H1 (cell line): ENCODE measurements around the gene SMYD5. TPM values are rescaled to one million over a fixed set of nuclear protein-coding genes. Genes with fewer than 3 reads are reported as not detected.

ENCODE experiments used
- CTCF ChIA-PET: fragments of 300-600 bp; sonication (Branson Sonifier 250); formaldehyde crosslinking; loops from one replicate; lab custom pipeline; 2021; ENCODE audit not compliant: partially characterized antibody; lab: Charles Lee
- POLR2A ChIA-PET: fragments of 300-600 bp; sonication (Branson Sonifier 250); formaldehyde crosslinking; loops from one replicate; lab custom pipeline; 2021; ENCODE audit warnings: inconsistent platforms; ENCODE audit not compliant: partially characterized antibody; lab: Charles Lee
- DNase-seq, 2 experiments: peaks; one replicate each; pipeline versions ENCODE4 v3.0.0 to v3.0.0-alpha.2; 2010 to 2022; ENCODE audit warnings: low spot score in 2 of 2, low read depth in 1 of 2, mixed read lengths in 1 of 2
- FAIRE-seq: peaks from 2 replicates; lab custom pipeline; 2011; peaks lifted over from hg19 to GRCh38; lab: Jason Lieb, UNC
- H2AFZ ChIP-seq: 2 replicates; pipeline ENCODE4 v1.8.1; 2012; ENCODE audit warnings: low read length, inconsistent platforms
- H2AK5ac ChIP-seq: 2 replicates; pipeline ENCODE4 v1.6.1; 2013; ENCODE audit warnings: low read depth, low read length
- H2BK120ac ChIP-seq: replicated peaks from 2 replicates; pipeline ENCODE3; 2013; ENCODE audit warnings: low read depth, low read length, inconsistent platforms
- H2BK12ac ChIP-seq: 2 replicates; pipeline ENCODE4 v1.6.1; 2013; ENCODE audit warnings: low read depth, low read length
- H2BK15ac ChIP-seq: 2 replicates; pipeline ENCODE4 v1.6.1; 2013; ENCODE audit warnings: low read length
- H2BK20ac ChIP-seq: 2 replicates; pipeline ENCODE4 v1.6.1; 2013; ENCODE audit warnings: low read length
- H2BK5ac ChIP-seq: 2 replicates; pipeline ENCODE4 v1.6.1; 2013; ENCODE audit warnings: low read depth, low read length
- H3K14ac ChIP-seq: 2 replicates; pipeline ENCODE4 v1.6.1; 2013; ENCODE audit warnings: inconsistent platforms; ENCODE audit not compliant: insufficient read length
- H3K18ac ChIP-seq: 2 replicates; pipeline ENCODE4 v1.6.1; 2013; ENCODE audit warnings: low read length; ENCODE audit errors: extremely low read depth
- H3K23ac ChIP-seq: 2 replicates; pipeline ENCODE4 v1.6.1; 2013; ENCODE audit warnings: inconsistent platforms; ENCODE audit not compliant: insufficient read length
- H3K23me2 ChIP-seq: 2 replicates; pipeline ENCODE4 v1.6.1; 2013; ENCODE audit warnings: low read depth, low read length
- H3K27ac ChIP-seq: 2 replicates; pipeline ENCODE4 v1.6.1; 2011; ENCODE audit warnings: low read depth, low read length, inconsistent platforms
- H3K27me3 ChIP-seq, 4 experiments: replicated peaks in 1 of 4; 1 replicate in 1 of 4; 2 replicates in 3 of 4; pipeline versions ENCODE4 v1.6.1 to v1.8.1; 2011 to 2013; ENCODE audit warnings: low read length in 3 of 4, mild to moderate bottlenecking in 3 of 4, inconsistent platforms in 2 of 4, mixed read lengths in 2 of 4, moderate library complexity in 1 of 4; ENCODE audit not compliant: control insufficient read depth in 3 of 4, insufficient read depth in 3 of 4; ENCODE audit errors: extremely low read depth in 1 of 4
- H3K36me3 ChIP-seq, 4 experiments: 2 replicates each; pipeline versions ENCODE4 v1.6.1 to v1.8.1; 2011 to 2013; ENCODE audit warnings: mild to moderate bottlenecking in 4 of 4, low read length in 3 of 4, moderate library complexity in 2 of 4, control low read depth in 1 of 4, inconsistent platforms in 1 of 4; ENCODE audit not compliant: insufficient read depth in 4 of 4, control insufficient read depth in 2 of 4
- H3K4ac ChIP-seq: replicated peaks from 2 replicates; pipeline ENCODE3; 2013; ENCODE audit warnings: low read length, low read depth, mixed read lengths, inconsistent platforms; ENCODE audit not compliant: insufficient read length
- H3K4me1 ChIP-seq, 4 experiments: replicated peaks in 1 of 4; 1 replicate in 1 of 4; 2 replicates in 3 of 4; pipeline versions ENCODE4 v1.6.1 to v1.8.1; 2011 to 2013; ENCODE audit warnings: low read length in 3 of 4, inconsistent platforms in 2 of 4, mixed read lengths in 1 of 4; ENCODE audit not compliant: insufficient read depth in 4 of 4, control insufficient read depth in 3 of 4
- H3K4me2 ChIP-seq, 2 experiments: 2 replicates each; pipeline versions ENCODE4 v1.6.1 to v1.8.1; 2011 to 2013; ENCODE audit warnings: low read depth in 2 of 2, low read length in 2 of 2, control low read depth in 1 of 2, inconsistent platforms in 1 of 2, mild to moderate bottlenecking in 1 of 2; ENCODE audit not compliant: insufficient read depth in 1 of 2
- H3K4me3 ChIP-seq, 4 experiments: fragments of 200-600, 300-600 bp in 1 of 4; sonication (generic), shearing (Covaris generic), sonication (Bioruptor Twin) in 1 of 4; 2 replicates each; pipeline versions ENCODE4 v1.5.1 to v1.8.1; 2011 to 2016; ENCODE audit warnings: low read length in 4 of 4, low read depth in 3 of 4, control low read depth in 2 of 4, inconsistent platforms in 2 of 4, mild to moderate bottlenecking in 2 of 4, mixed read lengths in 1 of 4, moderate library complexity in 1 of 4; ENCODE audit not compliant: insufficient read depth in 2 of 4; ENCODE audit errors: extremely low read depth in 1 of 4
- H3K56ac ChIP-seq: replicated peaks from 2 replicates; pipeline ENCODE3; 2013; ENCODE audit warnings: low read depth, mild to moderate bottlenecking, mixed read lengths, low read length, inconsistent platforms; ENCODE audit not compliant: insufficient read length
- H3K79me1 ChIP-seq: 2 replicates; pipeline ENCODE4 v1.6.1; 2013; ENCODE audit warnings: low read depth, low read length, control low read depth
- H3K79me2 ChIP-seq, 2 experiments: 2 replicates each; pipeline versions ENCODE4 v1.6.1 to v1.8.1; 2012 to 2013; ENCODE audit warnings: low read length in 2 of 2, mild to moderate bottlenecking in 2 of 2, inconsistent platforms in 1 of 2; ENCODE audit not compliant: insufficient read depth in 2 of 2, control insufficient read depth in 1 of 2
- H3K9ac ChIP-seq, 4 experiments: replicated peaks in 1 of 4; 1 replicate in 1 of 4; 2 replicates in 3 of 4; pipeline versions ENCODE4 v1.6.1 to v1.8.1; 2011 to 2013; ENCODE audit warnings: low read depth in 3 of 4, low read length in 3 of 4, control low read depth in 2 of 4, mild to moderate bottlenecking in 2 of 4, moderate library complexity in 2 of 4, inconsistent platforms in 1 of 4; ENCODE audit errors: extremely low read depth in 1 of 4
- H3K9me3 ChIP-seq, 2 experiments: 2 replicates each; pipeline versions ENCODE4 v1.6.1 to v1.8.1; 2012 to 2013; ENCODE audit warnings: mild to moderate bottlenecking in 2 of 2, moderate library complexity in 2 of 2, control low read depth in 1 of 2, inconsistent platforms in 1 of 2, low read depth in 1 of 2, low read length in 1 of 2, mixed read lengths in 1 of 2; ENCODE audit not compliant: insufficient read depth in 2 of 2
- H4K20me1 ChIP-seq, 2 experiments: replicated peaks in 1 of 2; 2 replicates each; pipeline versions ENCODE3 to v1.8.1; 2011 to 2013; ENCODE audit warnings: inconsistent platforms in 2 of 2, low read length in 2 of 2, mild to moderate bottlenecking in 1 of 2; ENCODE audit not compliant: insufficient read depth in 2 of 2, control insufficient read depth in 1 of 2
- H4K5ac ChIP-seq: 2 replicates; pipeline ENCODE4 v1.6.1; 2013; ENCODE audit warnings: low read length, low read depth, mixed read lengths, inconsistent platforms; ENCODE audit not compliant: insufficient read length
- H4K8ac ChIP-seq: 2 replicates; pipeline ENCODE4 v1.8.0; 2013; ENCODE audit warnings: mild to moderate bottlenecking, moderate library complexity, low read length, inconsistent platforms; ENCODE audit not compliant: insufficient read depth; ENCODE audit errors: extremely low read depth
- H4K91ac ChIP-seq: replicated peaks from 2 replicates; pipeline ENCODE3; 2013; ENCODE audit warnings: low read length, mixed read lengths, inconsistent platforms; ENCODE audit not compliant: insufficient read length
- ATF3 ChIP-seq: IDR thresholded peaks from 2 replicates; pipeline ENCODE4 v1.6.1; 2011; ENCODE audit warnings: low read depth, mild to moderate bottlenecking, low read length; ENCODE audit not compliant: insufficient read depth
- HDAC6 ChIP-seq: IDR thresholded peaks from one replicate; pipeline ENCODE4 v1.7.1; 2012; ENCODE audit warnings: low read depth, mild to moderate bottlenecking, inconsistent platforms, low read length, moderate library complexity
- JUND ChIP-seq: IDR thresholded peaks from 2 replicates; pipeline ENCODE4 v1.6.1; 2011; ENCODE audit warnings: mild to moderate bottlenecking, improper control_type of control experiment, low read length
- WGBS, 2 experiments: shearing (Covaris generic) in 1 of 2; methylation state at CpG; one replicate each; pipeline versions ENCODE4 v1.1.6 to v1.1.7; 2013 to 2015; ENCODE audit warnings: low lambda C conversion rate in 2 of 2, mixed read lengths in 2 of 2, inconsistent platforms in 1 of 2, low coverage in 1 of 2, missing lambda C conversion rate in 1 of 2; ENCODE audit not compliant: insufficient replicate concordance in 2 of 2, insufficient coverage in 1 of 2, insufficient read length in 1 of 2; ENCODE audit errors: extremely low coverage in 1 of 2, missing lambda C conversion rate in 1 of 2; 5-methylcytosine and 5-hydroxymethylcytosine counted together
- polyA plus RNA-seq, 7 experiments: library from polyadenylated mRNA; depleted of rRNA in 3 of 7; stranded (reverse) in 5 of 7; unstranded in 2 of 7; fragments of >200 nt in 5 of 7; fragments of 200-250 nt in 2 of 7; gene quantifications; 1 replicate in 5 of 7; 2 replicates in 1 of 7; 4 replicates in 1 of 7; pipeline versions ENCODE4 v1.2.1 to v1.2.3, GENCODE V29; 2011 to 2013; ENCODE audit warnings: missing spikeins in 2 of 7, mixed read lengths in 2 of 7
- total RNA-seq: library from RNA; stranded (reverse); fragmentation: NEBNext Ultra II Directional; extraction: Animal tissue kit (Norgen Biotek cat#: 25700); gene quantifications from 2 replicates; pipeline ENCODE4 v1.2.1, GENCODE V29; 2021

Gene SMYD5
- total and polyA plus RNA-seq, 2 of the 8 experiments (the other 6 are each of a cell fraction or from before 2014, with no cell fraction given), result 35.2 to 56.7 TPM

GRCh38 chr2:73265298-73266060 lies 51.4 kb downstream of the SMYD5 start:
- Histone ChIP-seq H2AK5ac (no peak overlapping the region), H3K4me3 (no peak overlapping the region), H3K4me2 (no peak overlapping the region), H4K5ac (no peak overlapping the region), H3K4ac (no peak overlapping the region), H2BK5ac (no peak overlapping the region), H3K23me2 (peaks cover 10% of the 10 kb centered on the region; the same call in 1 of the 2 replicates), H3K4me1 (peaks cover 0 to 13% (median 8%) of the 10 kb centered on the region in 4 experiments; a peak in 5 of 7 replicates), H4K8ac (no peak overlapping the region), H3K27me3 (peaks cover 0 to 22% (median 16%) of the 10 kb centered on the region in 4 experiments; a peak in 6 of 7 replicates), H4K91ac (no peak overlapping the region), H2BK12ac (no peak overlapping the region), H2BK15ac (no peak overlapping the region), H2AFZ (no peak overlapping the region), H3K9me3 (no peaks in the 10 kb centered on the region), H2BK120ac (no peak overlapping the region), H3K14ac (no peak overlapping the region), H4K20me1 (peaks cover 7 to 33% of the 10 kb centered on the region in 2 experiments), H2BK20ac (no peak overlapping the region), H3K56ac (no peak overlapping the region), H3K36me3 (peaks cover 0 to 11% (median 4%) of the 10 kb centered on the region in 4 experiments; a peak in 4 of 8 replicates), H3K9ac (no peak overlapping the region), H3K23ac (no peak overlapping the region), H3K79me2 (no peaks in the 10 kb centered on the region; a peak in 1 of 4 replicates), H3K18ac (no peak overlapping the region), H3K27ac (no peak overlapping the region), H3K79me1 (peaks cover 7% of the 10 kb centered on the region; the same call in 1 of the 2 replicates)
- 93% methylated on average over 12 of the region's 28 CpGs; no CpG with 5 or more reads in 1 of the 2 experiments for WGBS, 2 experiments
- FAIRE-seq (no peak), DNase-seq (no peak)
- TF ChIP-seq HDAC6 (no peak), ATF3 (no peak), JUND (no peak)
- ChIA-PET POLR2A (interaction anchor here (1.6 to 4.6 kb wide), 3 partner anchors 8 to 31 kb away, joined by 4 to 22 read pairs (median 22); partner anchors contain the start of gene CCT7), CTCF (interaction anchor here (1.2 to 3.9 kb wide), 2 partner anchors 24 kb away, joined by 6 to 24 read pairs; no protein-coding TSS in a partner anchor)
